HepG2 (cell line): ENCODE data around the gene AVPR2. TPM values are rescaled to one million over a fixed set of nuclear protein-coding genes. Genes with fewer than 3 reads are reported as not detected.

ENCODE experiments used
- CBX1 ChIP-seq: IDR thresholded peaks from one replicate; pipeline ENCODE4 v1.6.1; 2016; ENCODE audit warnings: antibody characterized with exemption, low read depth
- DDIT3 ChIP-seq: sonication (generic); formaldehyde crosslinking; IDR thresholded peaks from 2 replicates; pipeline ENCODE4 v1.4.0; 2020; ENCODE audit warnings: mild to moderate bottlenecking, missing genetic modification reagents
- ETV5 ChIP-seq: IDR thresholded peaks from 2 replicates; pipeline ENCODE4 v1.6.1; 2018; ENCODE audit warnings: missing biosample characterization, missing genetic modification reagents, inconsistent platforms, borderline replicate concordance
- KDM3A ChIP-seq: IDR thresholded peaks from 2 replicates; pipeline ENCODE4 v1.6.1; 2018; ENCODE audit warnings: low read depth, missing compliant biosample characterization
- MAFF ChIP-seq: IDR thresholded peaks from 2 replicates; pipeline ENCODE4 v1.6.1; 2011; ENCODE audit warnings: low read depth, low read length, improper control_type of control experiment
- SKIL ChIP-seq: sonication (generic); formaldehyde crosslinking; IDR thresholded peaks from 2 replicates; pipeline ENCODE4 v1.8.0; 2022; ENCODE audit warnings: missing genetic modification reagents, mild to moderate bottlenecking, moderate library complexity, borderline replicate concordance
- ZKSCAN8 ChIP-seq: IDR thresholded peaks from 2 replicates; pipeline ENCODE4 v1.6.1; 2016; ENCODE audit warnings: borderline replicate concordance, missing genetic modification reagents, missing compliant biosample characterization
- ZNF30 ChIP-seq: sonication (generic); formaldehyde crosslinking; IDR thresholded peaks from 2 replicates; pipeline ENCODE4 v1.5.0; 2020; ENCODE audit warnings: mild to moderate bottlenecking, missing genetic modification reagents
- ZNF331 ChIP-seq: sonication (generic); formaldehyde crosslinking; IDR thresholded peaks from 2 replicates; pipeline ENCODE4 v1.4.0; 2020; ENCODE audit warnings: missing genetic modification reagents
- ZNF770 ChIP-seq: sonication (generic); formaldehyde crosslinking; IDR thresholded peaks from 2 replicates; pipeline ENCODE4 v1.5.0; 2020; ENCODE audit warnings: mild to moderate bottlenecking, missing genetic modification reagents
- ZZZ3 ChIP-seq: sonication (generic); formaldehyde crosslinking; IDR thresholded peaks from 2 replicates; pipeline ENCODE4 v1.4.0; 2020; ENCODE audit warnings: missing genetic modification reagents, mild to moderate bottlenecking, borderline replicate concordance
- polyA plus RNA-seq, 8 experiments: library from polyadenylated mRNA; depleted of rRNA in 3 of 8; stranded (reverse) in 7 of 8; unstranded in 1 of 8; fragments of >200 nt; fragmentation: Illumina TruSeq in 4 of 8; extraction: Trizol in 4 of 8; gene quantifications; 2 replicates each; pipeline versions ENCODE4 v1.2.1 to v1.2.3, GENCODE V29; 2011 to 2016; ENCODE audit warnings: low read depth in 4 of 8, missing spikeins in 1 of 8, mixed read lengths in 1 of 8; ENCODE audit not compliant: insufficient read depth in 1 of 8
- total RNA-seq, 5 experiments: library from RNA; depleted of rRNA; stranded (reverse); fragments of >200 nt; fragmentation: Illumina TruSeq; extraction: Trizol; gene quantifications; 2 replicates each; pipeline ENCODE4 v1.2.3, GENCODE V29; 2016; ENCODE audit warnings: low read depth in 1 of 5
- TF ChIP-seq, protein P1 (sequence below): sonication (generic); formaldehyde crosslinking; IDR thresholded peaks from 2 replicates; pipeline ENCODE4 v1.4.0; 2020; ENCODE audit warnings: mild to moderate bottlenecking, missing genetic modification reagents, borderline replicate concordance
- TF ChIP-seq, protein P2 (sequence below): sonication (generic); formaldehyde crosslinking; IDR thresholded peaks from 2 replicates; pipeline ENCODE4 v1.5.0; 2020; ENCODE audit warnings: mild to moderate bottlenecking, missing genetic modification reagents
- TF ChIP-seq, protein P3 (sequence below): sonication (generic); formaldehyde crosslinking; IDR thresholded peaks from 2 replicates; pipeline ENCODE4 v1.4.0; 2020; ENCODE audit warnings: mild to moderate bottlenecking, missing genetic modification reagents

The AVPR2 gene
- total and polyA plus RNA-seq, 2 of the 13 experiments (the other 11 are each of a cell fraction or from before 2014, with no cell fraction given): not detected

- TF ChIP-seq, protein P1, sequence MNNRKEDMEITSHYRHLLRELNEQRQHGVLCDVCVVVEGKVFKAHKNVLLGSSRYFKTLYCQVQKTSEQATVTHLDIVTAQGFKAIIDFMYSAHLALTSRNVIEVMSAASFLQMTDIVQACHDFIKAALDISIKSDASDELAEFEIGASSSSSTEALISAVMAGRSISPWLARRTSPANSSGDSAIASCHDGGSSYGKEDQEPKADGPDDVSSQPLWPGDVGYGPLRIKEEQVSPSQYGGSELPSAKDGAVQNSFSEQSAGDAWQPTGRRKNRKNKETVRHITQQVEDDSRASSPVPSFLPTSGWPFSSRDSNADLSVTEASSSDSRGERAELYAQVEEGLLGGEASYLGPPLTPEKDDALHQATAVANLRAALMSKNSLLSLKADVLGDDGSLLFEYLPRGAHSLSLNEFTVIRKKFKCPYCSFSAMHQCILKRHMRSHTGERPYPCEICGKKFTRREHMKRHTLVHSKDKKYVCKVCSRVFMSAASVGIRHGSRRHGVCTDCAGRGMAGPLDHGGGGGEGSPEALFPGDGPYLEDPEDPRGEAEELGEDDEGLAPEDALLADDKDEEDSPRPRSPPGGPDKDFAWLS (CRISPR knock-in tag): no peak
- TF ChIP-seq ZKSCAN8 (CRISPR knock-in tag) (0 out of 2 replicates have a peak, but pooled peaks have one; percentile 21), DDIT3 (CRISPR knock-in tag) (no peak), MAFF (no peak), ETV5 (CRISPR knock-in tag) (peak; percentile 66; the same call in 1 of the 2 replicates), CBX1 (no peak), ZZZ3 (no peak; the same call in 1 of the 2 replicates), ZNF331 (CRISPR knock-in tag) (no peak), ZNF30 (no peak), SKIL (CRISPR knock-in tag) (no peak), ZNF770 (CRISPR knock-in tag) (no peak), KDM3A (CRISPR knock-in tag) (no peak)
- TF ChIP-seq, protein P2, sequence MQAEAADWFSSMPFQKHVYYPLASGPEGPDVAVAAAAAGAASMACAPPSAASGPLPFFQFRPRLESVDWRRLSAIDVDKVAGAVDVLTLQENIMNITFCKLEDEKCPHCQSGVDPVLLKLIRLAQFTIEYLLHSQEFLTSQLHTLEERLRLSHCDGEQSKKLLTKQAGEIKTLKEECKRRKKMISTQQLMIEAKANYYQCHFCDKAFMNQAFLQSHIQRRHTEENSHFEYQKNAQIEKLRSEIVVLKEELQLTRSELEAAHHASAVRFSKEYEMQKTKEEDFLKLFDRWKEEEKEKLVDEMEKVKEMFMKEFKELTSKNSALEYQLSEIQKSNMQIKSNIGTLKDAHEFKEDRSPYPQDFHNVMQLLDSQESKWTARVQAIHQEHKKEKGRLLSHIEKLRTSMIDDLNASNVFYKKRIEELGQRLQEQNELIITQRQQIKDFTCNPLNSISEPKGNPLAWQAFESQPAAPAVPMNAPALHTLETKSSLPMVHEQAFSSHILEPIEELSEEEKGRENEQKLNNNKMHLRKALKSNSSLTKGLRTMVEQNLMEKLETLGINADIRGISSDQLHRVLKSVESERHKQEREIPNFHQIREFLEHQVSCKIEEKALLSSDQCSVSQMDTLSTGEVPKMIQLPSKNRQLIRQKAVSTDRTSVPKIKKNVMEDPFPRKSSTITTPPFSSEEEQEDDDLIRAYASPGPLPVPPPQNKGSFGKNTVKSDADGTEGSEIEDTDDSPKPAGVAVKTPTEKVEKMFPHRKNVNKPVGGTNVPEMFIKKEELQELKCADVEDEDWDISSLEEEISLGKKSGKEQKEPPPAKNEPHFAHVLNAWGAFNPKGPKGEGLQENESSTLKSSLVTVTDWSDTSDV (CRISPR knock-in tag): no peak
- TF ChIP-seq, protein P3, sequence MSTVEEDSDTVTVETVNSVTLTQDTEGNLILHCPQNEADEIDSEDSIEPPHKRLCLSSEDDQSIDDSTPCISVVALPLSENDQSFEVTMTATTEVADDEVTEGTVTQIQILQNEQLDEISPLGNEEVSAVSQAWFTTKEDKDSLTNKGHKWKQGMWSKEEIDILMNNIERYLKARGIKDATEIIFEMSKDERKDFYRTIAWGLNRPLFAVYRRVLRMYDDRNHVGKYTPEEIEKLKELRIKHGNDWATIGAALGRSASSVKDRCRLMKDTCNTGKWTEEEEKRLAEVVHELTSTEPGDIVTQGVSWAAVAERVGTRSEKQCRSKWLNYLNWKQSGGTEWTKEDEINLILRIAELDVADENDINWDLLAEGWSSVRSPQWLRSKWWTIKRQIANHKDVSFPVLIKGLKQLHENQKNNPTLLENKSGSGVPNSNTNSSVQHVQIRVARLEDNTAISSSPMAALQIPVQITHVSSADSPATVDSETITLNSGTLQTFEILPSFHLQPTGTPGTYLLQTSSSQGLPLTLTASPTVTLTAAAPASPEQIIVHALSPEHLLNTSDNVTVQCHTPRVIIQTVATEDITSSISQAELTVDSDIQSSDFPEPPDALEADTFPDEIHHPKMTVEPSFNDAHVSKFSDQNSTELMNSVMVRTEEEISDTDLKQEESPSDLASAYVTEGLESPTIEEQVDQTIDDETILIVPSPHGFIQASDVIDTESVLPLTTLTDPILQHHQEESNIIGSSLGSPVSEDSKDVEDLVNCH (CRISPR knock-in tag): no peak
These were observed 23.7 kb downstream of the AVPR2 start (continued) for GRCh38 chrX:153927922-153928760.
